Urothelium cell line (cell line): ENCODE measurements around the gene CXCR5.

Source experiments
- DNase-seq: peaks from one replicate; pipeline ENCODE4 v3.0.0; 2011; ENCODE audit warnings: low spot score, mixed read lengths
- FAIRE-seq: peaks from 2 replicates; lab custom pipeline; 2011; peaks lifted over from hg19 to GRCh38; lab: Jason Lieb, UNC

The CXCR5 gene

DNA sequence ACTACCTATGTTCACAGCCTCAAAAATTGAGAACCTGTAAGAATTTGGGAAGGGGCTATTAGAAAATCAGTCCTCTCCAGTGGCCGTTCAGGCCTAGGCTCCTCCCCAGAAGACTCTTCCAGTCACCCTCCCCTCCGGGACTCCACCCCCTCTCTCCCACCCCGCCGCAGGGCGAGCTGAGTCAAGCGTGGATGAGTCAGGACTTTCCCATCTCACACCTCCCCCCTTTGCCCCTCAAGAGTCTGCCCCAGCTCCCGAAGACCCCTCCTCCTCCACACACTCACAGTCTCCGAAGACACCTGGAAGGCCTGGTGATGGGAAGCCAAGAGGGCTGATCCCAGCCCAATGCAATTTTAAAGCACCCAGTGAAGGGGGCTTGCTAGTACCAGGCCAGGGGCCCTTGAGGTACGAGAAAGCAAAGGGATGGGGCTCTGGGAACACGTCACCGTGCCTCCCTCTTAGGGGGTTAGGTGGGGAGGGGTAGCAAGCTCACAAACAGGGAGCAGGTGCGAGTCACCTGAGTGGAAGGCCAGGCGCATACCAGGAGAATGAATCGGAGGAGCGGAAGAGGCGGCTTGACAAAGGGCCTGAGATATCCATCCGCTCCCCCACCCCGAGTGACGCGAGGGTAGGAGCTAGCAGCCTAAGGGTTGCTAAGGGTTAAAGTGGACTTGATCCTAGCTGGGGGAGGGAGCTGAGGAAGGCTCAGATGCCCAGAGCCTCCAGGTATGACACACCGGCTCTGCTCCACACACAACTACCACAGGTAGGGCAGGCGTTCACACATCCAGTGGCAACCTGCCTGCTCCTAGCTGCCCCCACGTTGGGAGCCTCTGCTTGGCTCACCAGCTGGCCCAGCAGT lies 28.4 kb downstream of the CXCR5 start:
- FAIRE-seq (peak; percentile 40), DNase-seq (peak; percentile 74)

DNA sequence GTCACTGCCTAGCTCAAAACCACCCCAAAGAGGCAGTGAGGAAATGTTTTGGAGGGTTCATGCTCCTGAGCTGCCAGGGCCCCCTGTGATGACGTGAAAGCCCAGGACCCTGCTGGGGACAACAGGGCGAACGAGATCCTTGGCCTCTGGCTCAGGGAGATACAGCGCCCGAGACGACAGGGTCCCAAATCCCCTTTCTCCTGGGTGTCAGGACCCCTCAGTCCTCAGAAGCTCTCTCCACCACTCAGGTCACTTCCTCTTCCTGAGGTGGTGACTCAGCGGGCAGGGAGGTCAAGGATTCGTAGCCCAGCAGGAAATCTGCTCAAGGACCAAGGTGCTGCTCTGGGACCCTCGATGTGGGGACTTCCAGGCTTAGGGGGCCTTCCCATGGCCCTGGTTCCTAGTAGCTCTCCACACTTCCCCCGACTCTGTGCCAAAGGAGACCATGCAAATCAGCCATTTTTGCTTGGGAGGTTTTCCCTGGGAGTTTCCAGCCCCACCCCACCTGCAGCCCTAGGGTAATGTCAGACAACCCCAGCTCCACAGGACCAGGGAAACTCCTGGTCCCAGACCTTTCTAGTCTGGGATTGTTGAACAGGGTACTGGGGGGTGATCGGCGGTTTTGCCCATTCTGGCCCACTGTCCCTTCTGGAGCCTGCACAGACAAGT lies 29.2 kb downstream of the CXCR5 start:
- FAIRE-seq (no peak), DNase-seq (no peak)

GRCh38 chr11:118913411-118914125 lies 29.9 kb downstream of the CXCR5 start:
- no peak for FAIRE-seq
- no peak for DNase-seq

DNA sequence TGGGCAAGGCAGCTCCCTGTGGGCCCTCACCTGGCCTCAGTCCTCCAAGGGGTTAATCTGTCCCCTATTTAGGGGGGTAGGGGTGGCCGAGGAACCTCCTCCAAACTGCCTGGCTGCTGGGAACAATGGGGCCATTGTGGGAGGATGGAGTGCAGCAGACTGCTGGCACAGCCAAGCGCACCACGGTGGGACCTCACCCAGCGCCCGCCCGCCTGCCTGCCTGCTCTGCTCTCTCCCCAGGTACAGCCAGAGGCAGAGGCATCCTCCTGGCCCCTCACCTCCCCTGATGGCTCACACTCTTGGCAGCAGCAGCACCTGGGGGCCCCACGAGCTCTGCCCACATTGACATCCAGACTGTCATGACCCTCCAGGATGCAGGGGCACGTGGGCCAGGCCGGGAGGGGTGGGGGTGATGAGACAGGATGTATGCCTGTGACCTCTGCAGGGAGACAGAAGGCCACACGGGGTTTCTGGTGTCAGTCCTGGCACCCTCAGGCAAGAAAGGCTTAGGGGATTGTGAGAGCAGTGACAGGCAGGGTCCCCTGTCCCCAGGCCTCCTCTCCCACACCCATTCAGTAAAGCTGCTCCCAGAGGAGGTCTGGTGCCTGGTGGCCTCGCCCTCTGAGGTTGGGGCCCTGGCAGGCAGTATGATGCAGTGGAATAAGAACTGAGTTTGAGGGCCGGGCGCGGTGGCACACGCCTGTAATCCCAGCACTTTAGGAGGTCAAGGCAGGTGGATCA lies 30.7 kb downstream of the CXCR5 start:
- DNase-seq (peak; percentile 62), FAIRE-seq (peak; percentile 42)

DNA sequence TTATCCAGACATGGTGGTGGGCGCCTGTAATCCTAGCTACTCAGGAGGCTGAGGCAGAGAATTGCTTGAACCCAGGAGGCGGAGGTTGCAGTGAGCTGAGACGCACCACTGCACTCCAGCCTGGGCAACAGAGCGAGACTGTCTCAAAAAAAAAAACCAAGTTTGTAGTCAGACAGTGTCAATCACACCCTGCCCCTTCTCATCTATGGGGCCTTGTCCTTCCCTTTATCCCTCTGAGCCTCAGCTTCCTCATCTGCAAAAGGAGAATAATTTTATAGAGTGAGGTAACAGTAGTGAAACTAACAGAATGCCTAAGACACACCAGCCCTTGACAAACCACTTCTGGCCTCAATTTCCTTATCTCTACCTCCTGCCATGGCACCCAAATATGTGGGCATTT lies 31.3 kb downstream of the CXCR5 start:
- DNase-seq = no peak
- FAIRE-seq = no peak

- FAIRE-seq (no peak), DNase-seq (no peak)
Measured at GRCh38 chr11:118915396-118915795, 31.7 kb downstream of the CXCR5 start.

GRCh38 chr11:118915941-118916841 lies 32.5 kb downstream of the CXCR5 start:
- DNase-seq (no peak), FAIRE-seq (no peak)

GRCh38 chr11:118916842-118917388 lies 33.2 kb downstream of the CXCR5 start:
- DNase-seq = no peak
- FAIRE-seq = no peak

- no peak for FAIRE-seq
- DNase-seq = no peak
Measured at GRCh38 chr11:118917481-118918127, 33.9 kb downstream of the CXCR5 start.

DNA sequence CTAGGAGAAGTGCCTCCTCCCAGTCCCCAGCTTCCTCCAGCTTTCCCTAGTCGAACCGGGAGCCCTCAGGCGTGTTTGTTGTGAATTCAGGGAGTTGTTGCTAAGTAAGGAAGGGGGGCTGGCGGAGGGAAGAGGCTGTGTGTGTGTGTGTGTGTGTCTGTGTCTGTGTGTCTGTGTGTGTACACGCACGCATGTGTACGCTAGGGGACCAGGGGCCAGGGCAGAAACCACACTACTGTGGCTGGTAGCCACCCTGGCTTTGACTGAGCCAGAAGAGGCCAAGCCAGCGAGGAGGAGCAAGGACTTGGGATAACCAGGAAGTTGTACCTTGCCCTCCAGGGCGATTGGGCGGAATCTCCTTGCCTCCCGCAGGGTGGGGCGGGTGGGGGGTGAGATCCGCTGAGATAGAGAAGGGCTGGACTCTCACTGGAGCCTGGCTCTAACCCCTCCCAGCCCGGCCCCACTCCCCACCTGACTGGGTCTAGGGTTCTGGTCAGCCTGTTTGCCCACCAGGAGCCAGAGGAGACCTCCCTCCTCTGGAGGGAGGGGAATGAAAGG lies 34.5 kb downstream of the CXCR5 start:
- FAIRE-seq (no peak), DNase-seq (no peak)

GRCh38 chr11:118918686-118919280 lies 35.1 kb downstream of the CXCR5 start:
- FAIRE-seq (no peak), DNase-seq (no peak)

- FAIRE-seq (no peak), DNase-seq (no peak)
Measured at GRCh38 chr11:118921121-118921928, 37.6 kb downstream of the CXCR5 start.

- DNase-seq (no peak), FAIRE-seq (no peak)
Measured at GRCh38 chr11:118921929-118922744, 38.4 kb downstream of the CXCR5 start.

- DNase-seq (no peak), FAIRE-seq (no peak)
Measured at GRCh38 chr11:118922745-118923627, 39.3 kb downstream of the CXCR5 start.

- DNase-seq (no peak), FAIRE-seq (no peak)
Measured at GRCh38 chr11:118923721-118924587, 40.3 kb downstream of the CXCR5 start.
